GM23248 (cell line): ENCODE data around the gene MOGAT3.

Source experiments
- EZH2 ChIP-seq: fragments of 200-600 bp; sonication (generic); IDR thresholded peaks from 2 replicates; pipeline ENCODE4 v1.6.1; 2018; ENCODE audit warnings: antibody characterized with exemption, mild to moderate bottlenecking; ENCODE audit not compliant: insufficient read depth, poor library complexity, severe bottlenecking
- EZH2phosphoT487 ChIP-seq: fragments of 200-600 bp; sonication (generic); IDR thresholded peaks from 2 replicates; pipeline ENCODE4 v1.6.1; 2018; ENCODE audit warnings: antibody characterized with exemption, moderate library complexity, mild to moderate bottlenecking, low read depth; ENCODE audit not compliant: insufficient read depth

- TF ChIP-seq EZH2phosphoT487: no peak
- peak; percentile 58 for TF ChIP-seq EZH2
Measured at GRCh38 chr7:101165958-101166647, 34.7 kb downstream of the MOGAT3 start.
